ENCODE measurements around the gene PCDH9.

The PCDH9 gene

GRCh38 chr13:67036699-67037457, 193.3 kb downstream of the PCDH9 start:
- DNase-seq (ENCODE audit: low read depth), result no peak

- no peak for DNase-seq (ENCODE audit: low read depth)
Measured at GRCh38 chr13:67033170-67033569, 197.0 kb downstream of the PCDH9 start.

- DNase-seq (ENCODE audit: low read depth), result no peak
Measured at GRCh38 chr13:67023130-67023876, 206.8 kb downstream of the PCDH9 start.

- no peak for DNase-seq (ENCODE audit: low read depth)
Measured at GRCh38 chr13:67018775-67019174, 211.4 kb downstream of the PCDH9 start.

- DNase-seq (ENCODE audit: low read depth), result no peak
Measured at GRCh38 chr13:67017276-67017675, 212.9 kb downstream of the PCDH9 start.

- DNase-seq (ENCODE audit: low read depth), result no peak
Measured at GRCh38 chr13:67015976-67016600, 214.0 kb downstream of the PCDH9 start.

GRCh38 chr13:67014399-67014798, 215.7 kb downstream of the PCDH9 start:
- DNase-seq (ENCODE audit: low read depth), result no peak

- no peak for DNase-seq (ENCODE audit: low read depth)
Measured at GRCh38 chr13:67013709-67014108, 216.4 kb downstream of the PCDH9 start.

GRCh38 chr13:67008075-67008668, 222.0 kb downstream of the PCDH9 start:
- no peak for DNase-seq (ENCODE audit: low read depth)

- no peak for DNase-seq (ENCODE audit: low read depth)
Measured at GRCh38 chr13:67004511-67004910, 225.6 kb downstream of the PCDH9 start.

GRCh38 chr13:67003743-67004142, 226.4 kb downstream of the PCDH9 start:
- DNase-seq (ENCODE audit: low read depth), result no peak

GRCh38 chr13:67001363-67001762, 228.8 kb downstream of the PCDH9 start:
- DNase-seq (ENCODE audit: low read depth), result no peak

GRCh38 chr13:66996503-66996902, 233.6 kb downstream of the PCDH9 start:
- no peak for DNase-seq (ENCODE audit: low read depth)

GRCh38 chr13:66995203-66995611, 234.9 kb downstream of the PCDH9 start:
- DNase-seq (ENCODE audit: low read depth), result no peak

- DNase-seq (ENCODE audit: low read depth), result no peak
Measured at GRCh38 chr13:66994517-66995202, 235.5 kb downstream of the PCDH9 start.

GRCh38 chr13:66994097-66994496, 236.0 kb downstream of the PCDH9 start:
- peak; percentile 0 for DNase-seq (ENCODE audit: low read depth)

- DNase-seq (ENCODE audit: low read depth), result no peak
Measured at GRCh38 chr13:66992719-66993118, 237.4 kb downstream of the PCDH9 start.

GRCh38 chr13:66992183-66992582, 238.0 kb downstream of the PCDH9 start:
- DNase-seq (ENCODE audit: low read depth), result no peak

GRCh38 chr13:66984241-66984640, 245.9 kb downstream of the PCDH9 start:
- DNase-seq (ENCODE audit: low read depth), result no peak

- no peak for DNase-seq (ENCODE audit: low read depth)
Measured at GRCh38 chr13:66981912-66982311, 248.2 kb downstream of the PCDH9 start.

GRCh38 chr13:66977161-66977560, 253.0 kb downstream of the PCDH9 start:
- no peak for DNase-seq (ENCODE audit: low read depth)

GRCh38 chr13:66974889-66975288, 255.2 kb downstream of the PCDH9 start:
- no peak for DNase-seq (ENCODE audit: low read depth)
